ENCODE measurements around the gene FYB2.

GRCh38 chr1:56795870-56796269, 23.3 kb downstream of the FYB2 start:
- TF ChIP-seq CTCF (IDR thresholded peaks at IDR 0.05) (no peak), NFE2L1 (CRISPR knock-in tag; IDR thresholded peaks at IDR 0.05) (no peak), JUN (CRISPR knock-in tag; IDR thresholded peaks at IDR 0.05) (no peak), MXD4 (CRISPR knock-in tag; IDR thresholded peaks at IDR 0.05; ENCODE audit: borderline replicate concordance) (no peak), FOXP4 (CRISPR knock-in tag; IDR thresholded peaks at IDR 0.05) (no peak), NR1H2 (CRISPR knock-in tag; IDR thresholded peaks at IDR 0.05) (no peak), ZNF121 (CRISPR knock-in tag; IDR thresholded peaks at IDR 0.05) (no peak), CREM (CRISPR knock-in tag; IDR thresholded peaks at IDR 0.05) (no peak), PRDM15 (CRISPR knock-in tag; IDR thresholded peaks at IDR 0.05) (no peak), STAT6 (CRISPR knock-in tag; conservative IDR thresholded peaks at IDR 0.05; ENCODE audit: low read depth) (no peak), TCF7 (CRISPR knock-in tag; IDR thresholded peaks at IDR 0.05; ENCODE audit: low read depth) (no peak), MAX (CRISPR knock-in tag; IDR thresholded peaks at IDR 0.05) (no peak), GABPB1 (CRISPR knock-in tag; IDR thresholded peaks at IDR 0.05) (no peak)
